PC-9 (cell line): ENCODE data around the gene BCAR3.

Experiments
- EZH2 ChIP-seq: fragments of 200-600 bp; sonication (generic); IDR thresholded peaks from 2 replicates; pipeline ENCODE4 v1.8.0; 2017; ENCODE audit warnings: antibody characterized with exemption, low read depth
- TF ChIP-seq, protein P1 (sequence below): fragments of 200-600 bp; sonication (generic); conservative IDR thresholded peaks from 2 replicates; pipeline ENCODE4 v1.6.1; 2017; ENCODE audit warnings: mixed run types, antibody characterized with exemption, mild to moderate bottlenecking, moderate library complexity

DNA sequence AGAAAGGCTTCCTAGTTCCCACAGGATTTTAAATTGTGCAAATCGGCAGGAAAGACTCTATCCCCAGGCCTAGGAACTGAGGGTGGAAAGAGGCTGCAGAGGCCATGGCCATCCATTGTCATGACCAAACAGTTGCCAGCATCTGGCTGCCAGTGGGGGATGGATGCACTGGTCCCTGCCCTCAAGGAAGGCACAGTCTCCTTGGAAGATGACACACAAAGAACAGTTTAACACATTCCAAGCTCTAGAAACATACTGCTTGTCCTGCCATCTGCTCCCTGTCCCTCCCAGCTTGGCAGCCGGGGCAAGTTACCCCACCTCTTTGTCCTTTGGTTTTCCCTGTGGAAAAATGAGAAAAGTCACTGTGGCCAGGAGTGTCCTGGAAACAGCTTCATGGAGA is 83.2 kb downstream of the BCAR3 start:
- TF ChIP-seq, protein P1, sequence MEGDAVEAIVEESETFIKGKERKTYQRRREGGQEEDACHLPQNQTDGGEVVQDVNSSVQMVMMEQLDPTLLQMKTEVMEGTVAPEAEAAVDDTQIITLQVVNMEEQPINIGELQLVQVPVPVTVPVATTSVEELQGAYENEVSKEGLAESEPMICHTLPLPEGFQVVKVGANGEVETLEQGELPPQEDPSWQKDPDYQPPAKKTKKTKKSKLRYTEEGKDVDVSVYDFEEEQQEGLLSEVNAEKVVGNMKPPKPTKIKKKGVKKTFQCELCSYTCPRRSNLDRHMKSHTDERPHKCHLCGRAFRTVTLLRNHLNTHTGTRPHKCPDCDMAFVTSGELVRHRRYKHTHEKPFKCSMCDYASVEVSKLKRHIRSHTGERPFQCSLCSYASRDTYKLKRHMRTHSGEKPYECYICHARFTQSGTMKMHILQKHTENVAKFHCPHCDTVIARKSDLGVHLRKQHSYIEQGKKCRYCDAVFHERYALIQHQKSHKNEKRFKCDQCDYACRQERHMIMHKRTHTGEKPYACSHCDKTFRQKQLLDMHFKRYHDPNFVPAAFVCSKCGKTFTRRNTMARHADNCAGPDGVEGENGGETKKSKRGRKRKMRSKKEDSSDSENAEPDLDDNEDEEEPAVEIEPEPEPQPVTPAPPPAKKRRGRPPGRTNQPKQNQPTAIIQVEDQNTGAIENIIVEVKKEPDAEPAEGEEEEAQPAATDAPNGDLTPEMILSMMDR: no peak
- no peak for TF ChIP-seq EZH2
